Caco-2 (cell line): ENCODE measurements around the gene RAB37. TPM values are rescaled to one million over a fixed set of nuclear protein-coding genes. Genes with fewer than 3 reads are reported as not detected.

Experiments
- BruUV-seq: library from RNA; stranded (reverse); fragments of 400-500 nt; replicated peaks from 2 replicates; lab custom pipeline; 2021; lab: Mats Ljungman, UMichigan
- CTCF ChIA-PET: fragments of 300-600 bp; sonication (Branson Sonifier 250); formaldehyde crosslinking; loops from one replicate; lab custom pipeline; 2022; ENCODE audit warnings: antibody characterized with exemption; lab: Charles Lee
- POLR2A ChIA-PET: fragments of 300-600 bp; sonication (Branson Sonifier 250); formaldehyde crosslinking; loops from one replicate; lab custom pipeline; 2022; ENCODE audit warnings: antibody characterized with exemption; lab: Charles Lee
- DNase-seq, 2 experiments: peaks; one replicate each; pipeline versions ENCODE4 v3.0.0 to v3.0.0-alpha.2; 2020 to 2022
- H3K27me3 ChIP-seq: replicated peaks from 2 replicates; pipeline ENCODE4 v1.6.0; 2011; ENCODE audit warnings: low read length; ENCODE audit not compliant: control insufficient read depth, insufficient read depth
- H3K36me3 ChIP-seq: 2 replicates; pipeline ENCODE4 v1.5.1; 2011; ENCODE audit warnings: low read length; ENCODE audit not compliant: control insufficient read depth, insufficient read depth
- H3K4me1 ChIP-seq: fragments of 250-450 bp; sonication (Bioruptor Pico); 2 replicates; pipeline ENCODE4 v1.5.1; 2020; ENCODE audit warnings: mild to moderate bottlenecking
- H3K4me3 ChIP-seq: 2 replicates; pipeline ENCODE4 v1.5.1; 2011; ENCODE audit warnings: low read depth, mild to moderate bottlenecking, control low read depth, low read length
- H3K9me3 ChIP-seq: fragments of 250-450 bp; sonication (Bioruptor Pico); 2 replicates; pipeline ENCODE4 v1.5.1; 2020; ENCODE audit warnings: mild to moderate bottlenecking, moderate library complexity
- H3K27ac Mint-ChIP-seq: one replicate; pipeline ENCODE4 v1.8.0; 2022; ENCODE audit warnings: mixed read lengths; ENCODE audit not compliant: unreplicated experiment
- H3K27me3 Mint-ChIP-seq: one replicate; pipeline ENCODE4 v1.8.0; 2022; ENCODE audit warnings: mixed read lengths; ENCODE audit not compliant: insufficient read depth, unreplicated experiment
- H3K36me3 Mint-ChIP-seq: one replicate; pipeline ENCODE4 v1.8.0; 2022; ENCODE audit warnings: mild to moderate bottlenecking, mixed read lengths; ENCODE audit not compliant: insufficient read depth, unreplicated experiment
- H3K4me1 Mint-ChIP-seq: one replicate; pipeline ENCODE4 v1.8.0; 2022; ENCODE audit warnings: low read depth, mixed read lengths; ENCODE audit not compliant: unreplicated experiment
- H3K4me3 Mint-ChIP-seq: one replicate; pipeline ENCODE4 v1.8.0; 2022; ENCODE audit warnings: mild to moderate bottlenecking, moderate library complexity, mixed read lengths; ENCODE audit not compliant: unreplicated experiment
- H3K9me3 Mint-ChIP-seq: one replicate; pipeline ENCODE4 v1.8.0; 2022; ENCODE audit warnings: mixed read lengths; ENCODE audit not compliant: unreplicated experiment
- CTCF ChIP-seq, 2 experiments: fragments of 200-600 bp in 1 of 2; IDR thresholded peaks; 1 replicate in 1 of 2; 2 replicates in 1 of 2; pipeline versions ENCODE4 v1.5.1 to v1.8.0; 2011 to 2022; ENCODE audit warnings: antibody characterized with exemption in 1 of 2, control low read depth in 1 of 2, inconsistent platforms in 1 of 2, low read depth in 1 of 2, low read length in 1 of 2, mild to moderate bottlenecking in 1 of 2, moderate library complexity in 1 of 2; ENCODE audit not compliant: insufficient read depth in 1 of 2, severe bottlenecking in 1 of 2, unreplicated experiment in 1 of 2
- intact Hi-C: fragments of 100-400 bp; cut with micrococcal nuclease; formaldehyde crosslinking; loops from one replicate; pipeline ENCODE4 v1.10.0; 2022; ENCODE audit not compliant: unreplicated experiment
- total RNA-seq: library from RNA; stranded (reverse); gene quantifications from 2 replicates; pipeline ENCODE4 v1.2.3, GENCODE V29; 2022

RAB37 gene
- total RNA-seq, 1 experiment from 2014 or later = 12.3 TPM

- Histone ChIP-seq H3K4me3 (no peak overlapping the region), H3K9me3 (no peaks in the 10 kb centered on the region), H3K27me3 (no peaks in the 10 kb centered on the region), H3K36me3 (no peaks in the 10 kb centered on the region; the same call in 1 of the 2 replicates), H3K4me1 (0 out of 2 replicates have a peak, but pooled peaks cover 5% of the 10 kb centered on the region)
- Mint-ChIP-seq H3K27ac (no peak overlapping the region), H3K9me3 (no peaks in the 10 kb centered on the region), H3K4me1 (no peaks in the 10 kb centered on the region), H3K4me3 (no peak overlapping the region), H3K27me3 (no peaks in the 10 kb centered on the region), H3K36me3 (peaks cover 38% of the 10 kb centered on the region)
- no TSS peak for BruUV-seq
- intact Hi-C loops = loop anchor here (2.0 kb wide), 1 partner anchor 123 kb away; no protein-coding TSS in a partner anchor
- ChIA-PET POLR2A (interaction anchor here (1.3 kb wide), 1 partner anchor 43 kb away, joined by 7 read pairs; the partner anchor contains the start of gene RAB37), CTCF (interaction anchor here (0.7 to 1.5 kb wide), 2 partner anchors 20 to 34 kb away, joined by 3 to 4 read pairs; no protein-coding TSS in a partner anchor)
- DNase-seq = no peak
- no peak for TF ChIP-seq CTCF (IDR thresholded peaks at IDR 0.05; ENCODE audit: insufficient read depth in 1 of 2, low read depth in 1 of 2, low read length in 1 of 2, severe bottlenecking in 1 of 2, unreplicated experiment in 1 of 2)
These were observed 42.9 kb downstream of the RAB37 start for GRCh38 chr17:74779948-74780400.

- peak; percentile 67 to 88 for TF ChIP-seq CTCF (IDR thresholded peaks at IDR 0.05; ENCODE audit: insufficient read depth in 1 of 2, low read depth in 1 of 2, low read length in 1 of 2, severe bottlenecking in 1 of 2, unreplicated experiment in 1 of 2)
- Mint-ChIP-seq H3K4me3 (no peak overlapping the region), H3K27me3 (no peaks in the 10 kb centered on the region), H3K4me1 (no peaks in the 10 kb centered on the region), H3K27ac (no peak overlapping the region), H3K9me3 (no peaks in the 10 kb centered on the region), H3K36me3 (peaks cover 31% of the 10 kb centered on the region)
- no TSS peak for BruUV-seq
- Histone ChIP-seq H3K4me1 (0 out of 2 replicates have a peak, but pooled peaks cover 5% of the 10 kb centered on the region), H3K4me3 (no peak overlapping the region), H3K36me3 (no peaks in the 10 kb centered on the region; the same call in 1 of the 2 replicates), H3K9me3 (no peaks in the 10 kb centered on the region), H3K27me3 (no peaks in the 10 kb centered on the region)
- ChIA-PET CTCF (interaction anchor here (0.7 to 1.9 kb wide), 6 partner anchors 18 to 62 kb away, joined by 3 to 7 read pairs (median 4); no protein-coding TSS in a partner anchor), POLR2A (interaction anchor here (1.3 kb wide), 1 partner anchor 44 kb away, joined by 7 read pairs; the partner anchor contains the start of gene RAB37)
- DNase-seq = peak; percentile 75 to 78
- intact Hi-C loops = loop anchor here (1.0 to 2.0 kb wide), 2 partner anchors 36 to 124 kb away; no protein-coding TSS in a partner anchor
These were observed 43.6 kb downstream of the RAB37 start for GRCh38 chr17:74780443-74781238.

- DNase-seq = no peak
- intact Hi-C loops = no loop called here
- no peaks in the 10 kb centered on the region for H3K9me3 ChIP-seq
- H3K4me3 ChIP-seq = no peak overlapping the region
- ChIA-PET POLR2A (interaction anchor here (0.6 kb wide), 1 partner anchor 468 kb away, joined by 3 read pairs; no protein-coding TSS in a partner anchor), CTCF (interaction anchor here (1.0 to 1.9 kb wide), 2 partner anchors 38 to 126 kb away, joined by 3 to 7 read pairs; no protein-coding TSS in a partner anchor)
- no peaks in the 10 kb centered on the region for H3K27me3 ChIP-seq
- Mint-ChIP-seq H3K4me3 (no peak overlapping the region), H3K4me1 (no peaks in the 10 kb centered on the region), H3K9me3 (no peaks in the 10 kb centered on the region), H3K27ac (no peak overlapping the region), H3K36me3 (peaks cover 31% of the 10 kb centered on the region), H3K27me3 (no peaks in the 10 kb centered on the region)
- H3K36me3 ChIP-seq = no peaks in the 10 kb centered on the region; the same call in 1 of the 2 replicates
- TF ChIP-seq CTCF (IDR thresholded peaks at IDR 0.05; ENCODE audit: insufficient read depth in 1 of 2, low read depth in 1 of 2, low read length in 1 of 2, severe bottlenecking in 1 of 2, unreplicated experiment in 1 of 2) = no peak
- H3K4me1 ChIP-seq = no peaks in the 10 kb centered on the region
- BruUV-seq = no TSS peak
These were observed 45.5 kb downstream of the RAB37 start for GRCh38 chr17:74782571-74782970.
